Measurements from ENCODE around the gene ZNF3. TPM values are rescaled to one million over a fixed set of nuclear protein-coding genes. Genes with fewer than 3 reads are reported as not detected.

ZNF3 gene
- total and polyA plus RNA-seq, 9 of the 15 experiments (the other 6 are each of a cell fraction or from before 2014, with no cell fraction given) = 30.0 to 64.9 (median 51.5) TPM

DNA sequence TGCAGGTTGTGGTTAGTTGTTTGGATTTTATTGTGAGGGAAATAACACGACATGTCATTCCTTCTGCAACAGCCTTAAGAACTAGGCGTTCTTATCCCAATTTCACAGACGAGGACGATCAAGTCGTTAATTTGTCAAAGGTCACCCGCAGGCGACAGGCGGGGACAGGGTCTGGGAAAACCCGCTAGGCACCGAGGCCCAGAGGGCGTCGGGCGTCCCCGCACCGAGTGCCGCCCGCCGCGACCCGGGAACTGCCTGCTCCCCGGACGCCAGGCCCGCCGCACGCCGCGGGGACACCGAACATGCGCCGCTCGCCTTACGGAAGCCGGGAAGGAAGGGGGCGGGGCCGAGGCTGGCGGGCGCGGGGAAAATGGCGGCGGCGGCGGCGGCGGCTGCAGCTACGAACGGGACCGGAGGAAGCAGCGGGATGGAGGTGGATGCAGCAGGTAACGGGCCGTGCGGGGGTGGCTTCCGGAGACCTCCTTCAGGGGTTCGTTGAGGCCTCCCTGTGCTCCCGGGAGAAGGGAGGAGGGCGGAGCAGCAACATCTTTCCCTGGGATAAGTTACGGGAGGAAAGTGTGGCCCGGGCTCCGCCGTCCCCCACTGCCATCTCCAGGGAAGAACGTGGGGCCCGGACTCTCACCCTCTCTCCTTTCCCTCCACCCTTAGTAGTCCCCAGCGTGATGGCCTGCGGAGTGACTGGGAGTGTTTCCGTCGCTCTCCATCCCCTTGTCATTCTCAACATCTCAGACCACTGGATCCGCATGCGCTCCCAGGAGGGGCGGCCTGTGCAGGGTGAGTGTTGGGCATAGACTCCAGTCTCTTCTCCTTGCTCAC lies 7.3 kb upstream of the ZNF3 start, which contains the start of gene COPS6 (continued):
- TF ChIP-seq, protein P1, sequence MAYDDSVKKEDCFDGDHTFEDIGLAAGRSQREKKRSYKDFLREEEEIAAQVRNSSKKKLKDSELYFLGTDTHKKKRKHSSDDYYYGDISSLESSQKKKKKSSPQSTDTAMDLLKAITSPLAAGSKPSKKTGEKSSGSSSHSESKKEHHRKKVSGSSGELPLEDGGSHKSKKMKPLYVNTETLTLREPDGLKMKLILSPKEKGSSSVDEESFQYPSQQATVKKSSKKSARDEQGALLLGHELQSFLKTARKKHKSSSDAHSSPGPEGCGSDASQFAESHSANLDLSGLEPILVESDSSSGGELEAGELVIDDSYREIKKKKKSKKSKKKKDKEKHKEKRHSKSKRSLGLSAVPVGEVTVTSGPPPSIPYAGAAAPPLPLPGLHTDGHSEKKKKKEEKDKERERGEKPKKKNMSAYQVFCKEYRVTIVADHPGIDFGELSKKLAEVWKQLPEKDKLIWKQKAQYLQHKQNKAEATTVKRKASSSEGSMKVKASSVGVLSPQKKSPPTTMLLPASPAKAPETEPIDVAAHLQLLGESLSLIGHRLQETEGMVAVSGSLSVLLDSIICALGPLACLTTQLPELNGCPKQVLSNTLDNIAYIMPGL (CRISPR knock-in tag; IDR thresholded peaks at IDR 0.05) = peak; percentile 100
- TF ChIP-seq PHTF2 (CRISPR knock-in tag; IDR thresholded peaks at IDR 0.05) = no peak
- no peak for TF ChIP-seq ZZZ3 (IDR thresholded peaks at IDR 0.05)
- TF ChIP-seq, protein P2, sequence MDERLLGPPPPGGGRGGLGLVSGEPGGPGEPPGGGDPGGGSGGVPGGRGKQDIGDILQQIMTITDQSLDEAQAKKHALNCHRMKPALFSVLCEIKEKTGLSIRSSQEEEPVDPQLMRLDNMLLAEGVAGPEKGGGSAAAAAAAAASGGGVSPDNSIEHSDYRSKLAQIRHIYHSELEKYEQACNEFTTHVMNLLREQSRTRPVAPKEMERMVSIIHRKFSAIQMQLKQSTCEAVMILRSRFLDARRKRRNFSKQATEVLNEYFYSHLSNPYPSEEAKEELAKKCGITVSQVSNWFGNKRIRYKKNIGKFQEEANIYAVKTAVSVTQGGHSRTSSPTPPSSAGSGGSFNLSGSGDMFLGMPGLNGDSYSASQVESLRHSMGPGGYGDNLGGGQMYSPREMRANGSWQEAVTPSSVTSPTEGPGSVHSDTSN (CRISPR knock-in tag; IDR thresholded peaks at IDR 0.05; ENCODE audit: low read depth) = no peak
- TF ChIP-seq, protein P2 (tag; conservative IDR thresholded peaks at IDR 0.05; ENCODE audit: low read depth) = no peak
- TF ChIP-seq RBM39 (optimal IDR thresholded peaks at IDR 0.05; ENCODE audit: low read depth, low read length) = no peak
- TF ChIP-seq TSC22D4 (tag; IDR thresholded peaks at IDR 0.05) = no peak
- TF ChIP-seq TRIM28 (IDR thresholded peaks at IDR 0.05) = no peak
- TF ChIP-seq FOXJ3 (CRISPR knock-in tag; IDR thresholded peaks at IDR 0.05) = no peak
- 0 out of 2 replicates have a peak, but pooled peaks have one; percentile 37 for TF ChIP-seq SREBF1 (IDR thresholded peaks at IDR 0.05; ENCODE audit: borderline replicate concordance, low read depth, low read length)
- TF ChIP-seq, protein P3, sequence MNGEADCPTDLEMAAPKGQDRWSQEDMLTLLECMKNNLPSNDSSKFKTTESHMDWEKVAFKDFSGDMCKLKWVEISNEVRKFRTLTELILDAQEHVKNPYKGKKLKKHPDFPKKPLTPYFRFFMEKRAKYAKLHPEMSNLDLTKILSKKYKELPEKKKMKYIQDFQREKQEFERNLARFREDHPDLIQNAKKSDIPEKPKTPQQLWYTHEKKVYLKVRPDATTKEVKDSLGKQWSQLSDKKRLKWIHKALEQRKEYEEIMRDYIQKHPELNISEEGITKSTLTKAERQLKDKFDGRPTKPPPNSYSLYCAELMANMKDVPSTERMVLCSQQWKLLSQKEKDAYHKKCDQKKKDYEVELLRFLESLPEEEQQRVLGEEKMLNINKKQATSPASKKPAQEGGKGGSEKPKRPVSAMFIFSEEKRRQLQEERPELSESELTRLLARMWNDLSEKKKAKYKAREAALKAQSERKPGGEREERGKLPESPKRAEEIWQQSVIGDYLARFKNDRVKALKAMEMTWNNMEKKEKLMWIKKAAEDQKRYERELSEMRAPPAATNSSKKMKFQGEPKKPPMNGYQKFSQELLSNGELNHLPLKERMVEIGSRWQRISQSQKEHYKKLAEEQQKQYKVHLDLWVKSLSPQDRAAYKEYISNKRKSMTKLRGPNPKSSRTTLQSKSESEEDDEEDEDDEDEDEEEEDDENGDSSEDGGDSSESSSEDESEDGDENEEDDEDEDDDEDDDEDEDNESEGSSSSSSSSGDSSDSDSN (IDR thresholded peaks at IDR 0.05; ENCODE audit: borderline replicate concordance in 1 of 2, low read depth in 2 of 2, low read length in 2 of 2) = no peak
- no peak for TF ChIP-seq ETS2 (tag; IDR thresholded peaks at IDR 0.05; ENCODE audit: borderline replicate concordance, poor library complexity, severe bottlenecking)
- no peak for TF ChIP-seq MAFF (IDR thresholded peaks at IDR 0.05; ENCODE audit: low read length)
- no peak for TF ChIP-seq HDGF (IDR thresholded peaks at IDR 0.05)
- no peak for TF ChIP-seq ARHGAP35 (IDR thresholded peaks at IDR 0.05; ENCODE audit: partially characterized antibody)
- no peak for TF ChIP-seq ZNF316 (IDR thresholded peaks at IDR 0.05)
- TF ChIP-seq ZNF121 (CRISPR knock-in tag; conservative IDR thresholded peaks at IDR 0.05) = no peak
- no peak for TF ChIP-seq SNRNP70 (optimal IDR thresholded peaks at IDR 0.05; ENCODE audit: low read depth, low read length)
- peak; percentile 94 for TF ChIP-seq KLF13 (tag; IDR thresholded peaks at IDR 0.05; ENCODE audit: borderline replicate concordance, low read depth)
- peak; percentile 57 for TF ChIP-seq NCOR1 (IDR thresholded peaks at IDR 0.05)
- TF ChIP-seq IFI16 (CRISPR knock-in tag; IDR thresholded peaks at IDR 0.05) = no peak
- TF ChIP-seq ZNF134 (CRISPR knock-in tag; conservative IDR thresholded peaks at IDR 0.05) = 0 out of 2 replicates have a peak, but pooled peaks have one; percentile 22
- TF ChIP-seq KAT7 (CRISPR knock-in tag; IDR thresholded peaks at IDR 0.05; ENCODE audit: borderline replicate concordance) = peak; percentile 99
